NCI-H748 (cell line): ENCODE results near the gene RYR3.

Experiments used
- DNase-seq: peaks from one replicate; lab custom pipeline; 2025; ENCODE audit not compliant: unreplicated experiment; lab: John Stamatoyannopoulos, UW

The RYR3 gene

DNA sequence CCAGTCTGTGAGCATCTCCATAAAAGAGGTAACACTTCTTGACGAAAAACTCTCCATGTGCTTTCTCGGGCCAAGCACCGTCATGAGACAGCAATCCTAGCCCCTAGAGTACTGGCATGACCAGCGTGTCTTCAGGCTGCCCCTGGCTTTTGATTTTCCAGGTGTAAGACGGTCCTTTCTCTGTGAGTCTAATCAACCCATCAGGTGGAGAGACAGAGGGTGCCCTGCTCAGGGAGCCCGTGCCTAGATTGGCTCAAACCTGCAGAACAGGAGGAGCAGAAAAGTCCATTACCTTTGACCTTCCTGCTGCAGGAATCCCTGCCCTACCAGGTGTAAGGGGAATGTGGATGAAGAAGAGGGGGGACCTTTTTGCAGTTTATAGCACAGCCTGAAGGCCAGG lies 548.1 kb downstream of the RYR3 start:
- no peak for DNase-seq

GRCh38 chr15:33859992-33860545 lies 549.3 kb downstream of the RYR3 start:
- DNase-seq = no peak

DNA sequence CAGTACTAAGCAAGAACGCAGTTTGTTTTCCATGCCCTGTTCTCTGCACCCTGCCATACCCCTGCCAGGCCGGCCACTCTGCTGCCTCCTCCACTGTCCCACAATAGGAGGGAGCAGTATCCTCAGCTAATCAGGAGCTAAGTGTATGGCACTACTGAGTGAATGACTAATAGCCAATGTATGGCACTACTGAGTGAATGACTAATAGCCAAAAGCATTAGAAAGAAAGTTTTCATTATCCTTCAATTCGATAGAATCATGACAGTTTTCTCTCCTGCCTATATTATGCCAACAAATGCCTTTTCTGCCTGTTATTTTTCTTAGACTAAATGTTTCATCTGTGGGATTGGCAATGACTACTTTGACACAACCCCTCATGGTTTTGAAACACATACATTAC lies 550.0 kb downstream of the RYR3 start:
- no peak for DNase-seq

GRCh38 chr15:33864360-33865075 lies 553.8 kb downstream of the RYR3 start:
- DNase-seq = no peak

GRCh38 chr15:33865416-33865815 lies 554.6 kb downstream of the RYR3 start:
- DNase-seq = no peak

- DNase-seq = no peak
Measured at GRCh38 chr15:33866101-33866737, 555.5 kb downstream of the RYR3 start.

GRCh38 chr15:33871980-33872379 lies 561.2 kb downstream of the RYR3 start:
- DNase-seq = no peak

DNA sequence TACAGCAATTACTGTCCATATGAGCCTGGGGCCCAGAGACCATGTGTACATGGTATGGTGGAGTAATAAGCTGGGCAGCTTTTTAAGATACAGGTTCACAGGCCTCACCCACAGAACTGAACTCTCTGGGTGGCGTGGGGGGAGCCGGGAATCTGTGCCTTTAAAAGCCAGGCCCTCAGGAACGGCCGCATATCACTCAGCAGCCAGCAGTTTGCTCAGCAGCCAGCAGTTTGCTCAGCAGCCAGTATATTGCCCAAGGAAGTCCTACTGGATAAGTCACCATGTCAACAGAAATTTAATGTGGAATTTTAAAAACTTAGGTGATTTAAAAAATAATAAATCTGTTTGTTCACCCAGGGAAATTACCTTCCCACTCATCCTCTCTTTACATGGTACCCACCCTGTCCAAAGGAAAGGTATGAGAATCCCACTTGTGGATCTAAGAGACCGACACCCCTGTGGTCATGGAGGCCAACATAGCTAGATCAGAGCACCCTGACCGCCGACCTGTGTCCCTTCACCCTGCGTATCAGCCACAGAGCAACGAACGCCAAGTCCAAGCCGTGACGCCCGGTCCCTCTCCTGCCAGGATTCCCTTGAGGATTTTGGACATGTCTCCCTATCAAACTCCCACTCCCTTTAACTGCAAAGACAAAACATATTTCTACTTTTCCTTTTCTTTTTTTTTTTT lies 561.8 kb downstream of the RYR3 start:
- no peak for DNase-seq

GRCh38 chr15:33874156-33874555 lies 563.4 kb downstream of the RYR3 start:
- no peak for DNase-seq

DNA sequence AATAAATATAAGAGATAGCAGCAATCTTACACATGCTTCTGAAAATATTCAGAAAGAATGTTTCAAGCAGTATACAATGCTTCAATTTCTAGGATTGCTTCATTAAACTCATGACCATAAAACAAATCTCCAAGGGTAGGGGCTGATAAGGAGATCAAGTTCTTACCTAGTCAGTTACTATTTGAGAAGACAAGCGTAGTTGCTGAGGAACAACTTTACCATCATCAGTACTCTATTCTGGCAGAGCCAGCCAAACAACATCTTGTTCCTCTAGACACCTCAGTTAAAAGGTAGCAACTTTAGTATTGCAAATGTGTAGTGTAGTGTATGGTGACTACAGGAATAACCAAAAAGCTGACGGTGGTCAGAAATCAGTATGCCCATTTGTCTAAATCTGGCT lies 572.2 kb downstream of the RYR3 start:
- DNase-seq = no peak

DNA sequence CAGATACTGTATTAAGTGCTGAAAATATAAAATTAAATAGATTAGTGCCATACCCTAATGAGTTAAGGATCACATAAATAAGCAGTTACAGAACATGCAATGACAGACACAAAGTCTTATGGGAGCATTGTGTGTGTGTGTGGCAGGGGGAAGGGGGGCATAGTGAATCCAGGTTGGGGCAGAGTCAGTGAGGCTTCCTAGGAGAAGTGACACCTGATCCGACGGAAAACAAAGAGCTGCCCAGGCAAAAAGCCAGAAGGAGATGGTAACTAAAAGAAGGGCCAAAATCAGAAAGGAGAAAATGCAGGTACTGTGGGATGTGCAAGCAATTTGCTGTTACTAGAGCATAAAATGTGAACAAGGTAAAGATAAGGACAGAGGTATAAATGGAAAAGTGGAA lies 577.4 kb downstream of the RYR3 start:
- peak; percentile 17 for DNase-seq

DNA sequence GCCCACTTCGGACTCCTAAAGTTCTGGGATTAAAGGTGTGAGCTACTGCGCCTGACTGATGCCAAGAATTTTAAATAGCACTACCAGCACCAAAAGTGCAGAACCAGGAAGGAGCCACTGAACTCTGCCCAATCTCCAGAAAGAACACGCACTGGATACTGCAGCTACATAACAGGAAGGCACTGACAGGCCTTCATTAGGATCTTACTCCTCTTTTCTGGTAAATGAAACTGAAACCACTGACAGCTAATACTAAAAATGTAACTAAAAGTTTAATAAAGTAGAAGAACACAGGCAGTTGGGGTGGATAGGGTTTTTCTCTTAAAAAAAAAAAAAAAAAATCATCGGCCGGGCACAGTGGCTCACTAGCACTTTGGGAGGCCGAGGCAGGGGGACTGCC lies 583.4 kb downstream of the RYR3 start:
- no peak for DNase-seq

DNA sequence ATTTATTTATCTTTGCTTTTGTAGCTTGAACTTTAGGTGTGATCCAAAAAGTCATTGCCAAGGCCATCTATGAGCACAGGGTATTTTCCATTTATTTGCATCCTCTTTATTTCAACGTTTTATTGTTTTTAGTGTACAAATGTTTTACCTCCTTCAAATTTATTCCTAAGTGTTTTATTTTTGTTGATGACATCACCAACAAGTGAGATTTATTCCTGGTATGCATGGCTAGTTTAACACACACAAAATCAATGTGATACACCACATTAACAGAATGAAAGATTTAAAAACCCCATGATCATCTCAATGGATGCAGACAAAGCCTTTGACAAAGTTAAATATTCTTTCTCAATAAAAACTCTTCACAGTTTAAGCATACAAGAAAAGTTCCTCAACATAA lies 591.3 kb downstream of the RYR3 start:
- DNase-seq = no peak

DNA sequence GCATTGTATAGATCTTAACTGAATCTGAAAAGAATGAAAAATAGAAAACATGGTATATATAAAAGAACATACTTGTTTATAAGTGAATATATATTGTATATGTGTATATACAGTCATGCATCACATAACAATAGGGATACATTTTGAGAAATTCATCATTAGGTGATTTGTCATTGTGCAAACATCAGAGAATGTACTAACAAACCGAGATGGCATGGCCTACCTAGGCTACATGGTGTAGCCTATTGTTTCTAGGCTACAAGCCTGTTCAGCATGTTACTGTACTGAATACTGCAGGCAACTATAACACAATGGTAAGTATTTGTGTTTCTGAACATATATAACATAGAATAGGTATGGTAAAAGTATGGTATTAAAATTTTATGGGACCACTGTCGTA lies 592.9 kb downstream of the RYR3 start:
- no peak for DNase-seq

- DNase-seq = no peak
Measured at GRCh38 chr15:33907326-33907725, 596.6 kb downstream of the RYR3 start.

GRCh38 chr15:33908406-33908805 lies 597.6 kb downstream of the RYR3 start:
- DNase-seq = no peak

DNA sequence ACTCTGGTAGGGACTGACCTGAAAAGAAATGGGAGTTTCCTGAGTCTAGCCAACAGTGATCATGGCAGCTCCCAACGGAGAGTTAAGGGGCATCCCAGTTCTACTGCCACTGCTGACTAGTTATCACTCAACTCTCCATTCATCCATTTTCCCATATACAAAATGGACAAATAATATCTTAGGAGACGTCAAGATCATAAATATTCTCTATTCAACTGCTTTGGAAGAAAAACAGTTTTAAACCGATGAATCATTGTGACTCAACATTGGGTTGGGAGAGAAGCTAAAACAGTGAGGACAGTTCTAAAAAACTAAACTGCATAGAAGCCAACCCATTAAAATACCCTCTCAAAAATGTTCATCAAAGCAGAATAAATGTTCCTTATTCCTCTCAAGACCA lies 600.0 kb downstream of the RYR3 start:
- no peak for DNase-seq

GRCh38 chr15:33912326-33912725 lies 601.6 kb downstream of the RYR3 start:
- no peak for DNase-seq

- no peak for DNase-seq
Measured at GRCh38 chr15:33913459-33913858, 602.7 kb downstream of the RYR3 start.
